Suprapubic skin (tissue), 4 donors: ENCODE measurements around the gene FAM229A. TPM values are rescaled to one million over a fixed set of nuclear protein-coding genes. Genes with fewer than 3 reads are reported as not detected.

ENCODE experiments used
- DNase-seq, 2 donors: peaks; one replicate each; pipeline ENCODE4 v3.0.0-alpha.2; 2019; ENCODE audit warnings: low spot score in 2 of 2
- H3K27ac ChIP-seq: fragments of 200-600 bp; sonication (generic); one replicate; pipeline ENCODE4 v1.5.1; 2019
- H3K27me3 ChIP-seq: fragments of 200-600 bp; sonication (generic); one replicate; pipeline ENCODE4 v1.5.1; 2019
- H3K36me3 ChIP-seq: fragments of 200-600 bp; sonication (generic); one replicate; pipeline ENCODE4 v1.5.1; 2019
- H3K4me1 ChIP-seq: fragments of 200-600 bp; sonication (generic); one replicate; pipeline ENCODE4 v1.5.1; 2019
- H3K4me3 ChIP-seq: fragments of 200-600 bp; sonication (generic); one replicate; pipeline ENCODE4 v1.5.1; 2019; ENCODE audit warnings: mild to moderate bottlenecking
- H3K9me3 ChIP-seq: fragments of 200-600 bp; sonication (generic); one replicate; pipeline ENCODE4 v1.5.1; 2019
- EP300 ChIP-seq: sonication (generic); formaldehyde crosslinking; IDR thresholded peaks from one replicate; pipeline ENCODE4 v1.6.1; 2017; ENCODE audit warnings: antibody characterized with exemption
- POLR2A ChIP-seq, 2 donors: fragments of 450-650 bp; IDR thresholded peaks; one replicate each; pipeline ENCODE4 v1.6.1; 2017; ENCODE audit warnings: antibody characterized with exemption in 2 of 2, mild to moderate bottlenecking in 2 of 2, moderate library complexity in 2 of 2
- POLR2AphosphoS5 ChIP-seq, 3 donors: sonication (generic); formaldehyde crosslinking; IDR thresholded peaks; one replicate each; pipeline ENCODE4 v1.6.1; 2017; ENCODE audit warnings: antibody characterized with exemption in 3 of 3
- WGBS: methylation state at CpG from one replicate; pipeline ENCODE4 v1.1.5; 2018; 5-methylcytosine and 5-hydroxymethylcytosine counted together
- total RNA-seq, 4 donors: library from RNA; depleted of rRNA; stranded (reverse); fragments of >200 nt; gene quantifications; one replicate each; pipeline ENCODE4 v1.1.0, GENCODE V29; 2016
- TF ChIP-seq, protein P1 (sequence below), 2 donors: fragments of 200-600 bp in 1 of 2; fragments of 450-650 bp in 1 of 2; sonication (generic) in 1 of 2; IDR thresholded peaks; one replicate each; pipeline ENCODE4 v1.5.1; 2016 to 2019; ENCODE audit warnings: antibody characterized with exemption in 2 of 2, mild to moderate bottlenecking in 1 of 2, moderate library complexity in 1 of 2

The FAM229A gene
- total RNA-seq, 4 donors from 2014 or later: 4.4 to 41.8 (median 16.3) TPM

- no peak overlapping the region for H3K27ac ChIP-seq
- 76% methylated on average over 1 of the region's 1 CpG for WGBS
- H3K4me1 ChIP-seq: no peaks in the 10 kb centered on the region
- H3K4me3 ChIP-seq: no peak overlapping the region
- H3K9me3 ChIP-seq: no peaks in the 10 kb centered on the region
- DNase-seq: no peak
- H3K27me3 ChIP-seq: no peaks in the 10 kb centered on the region
- H3K36me3 ChIP-seq: peaks cover 86% of the 10 kb centered on the region
- TF ChIP-seq, protein P1, sequence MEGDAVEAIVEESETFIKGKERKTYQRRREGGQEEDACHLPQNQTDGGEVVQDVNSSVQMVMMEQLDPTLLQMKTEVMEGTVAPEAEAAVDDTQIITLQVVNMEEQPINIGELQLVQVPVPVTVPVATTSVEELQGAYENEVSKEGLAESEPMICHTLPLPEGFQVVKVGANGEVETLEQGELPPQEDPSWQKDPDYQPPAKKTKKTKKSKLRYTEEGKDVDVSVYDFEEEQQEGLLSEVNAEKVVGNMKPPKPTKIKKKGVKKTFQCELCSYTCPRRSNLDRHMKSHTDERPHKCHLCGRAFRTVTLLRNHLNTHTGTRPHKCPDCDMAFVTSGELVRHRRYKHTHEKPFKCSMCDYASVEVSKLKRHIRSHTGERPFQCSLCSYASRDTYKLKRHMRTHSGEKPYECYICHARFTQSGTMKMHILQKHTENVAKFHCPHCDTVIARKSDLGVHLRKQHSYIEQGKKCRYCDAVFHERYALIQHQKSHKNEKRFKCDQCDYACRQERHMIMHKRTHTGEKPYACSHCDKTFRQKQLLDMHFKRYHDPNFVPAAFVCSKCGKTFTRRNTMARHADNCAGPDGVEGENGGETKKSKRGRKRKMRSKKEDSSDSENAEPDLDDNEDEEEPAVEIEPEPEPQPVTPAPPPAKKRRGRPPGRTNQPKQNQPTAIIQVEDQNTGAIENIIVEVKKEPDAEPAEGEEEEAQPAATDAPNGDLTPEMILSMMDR (IDR thresholded peaks at IDR 0.05): no peak
Observed at GRCh38 chr1:32373996-32374592, 11.8 kb upstream of the FAM229A start.

- Histone ChIP-seq H3K9me3 (no peaks in the 10 kb centered on the region), H3K36me3 (peaks cover 86% of the 10 kb centered on the region), H3K27me3 (no peaks in the 10 kb centered on the region), H3K4me1 (no peaks in the 10 kb centered on the region), H3K4me3 (no peak overlapping the region), H3K27ac (no peak overlapping the region)
- no peak for TF ChIP-seq POLR2A (IDR thresholded peaks at IDR 0.05)
- no peak for TF ChIP-seq EP300
- TF ChIP-seq, protein P1 (IDR thresholded peaks at IDR 0.05): no peak
- TF ChIP-seq POLR2AphosphoS5 (IDR thresholded peaks at IDR 0.05): no peak
- DNase-seq: no peak
- WGBS: 92% methylated on average over 5 of the region's 5 CpGs
Observed at GRCh38 chr1:32372149-32372756, 10.0 kb upstream of the FAM229A start.

DNA sequence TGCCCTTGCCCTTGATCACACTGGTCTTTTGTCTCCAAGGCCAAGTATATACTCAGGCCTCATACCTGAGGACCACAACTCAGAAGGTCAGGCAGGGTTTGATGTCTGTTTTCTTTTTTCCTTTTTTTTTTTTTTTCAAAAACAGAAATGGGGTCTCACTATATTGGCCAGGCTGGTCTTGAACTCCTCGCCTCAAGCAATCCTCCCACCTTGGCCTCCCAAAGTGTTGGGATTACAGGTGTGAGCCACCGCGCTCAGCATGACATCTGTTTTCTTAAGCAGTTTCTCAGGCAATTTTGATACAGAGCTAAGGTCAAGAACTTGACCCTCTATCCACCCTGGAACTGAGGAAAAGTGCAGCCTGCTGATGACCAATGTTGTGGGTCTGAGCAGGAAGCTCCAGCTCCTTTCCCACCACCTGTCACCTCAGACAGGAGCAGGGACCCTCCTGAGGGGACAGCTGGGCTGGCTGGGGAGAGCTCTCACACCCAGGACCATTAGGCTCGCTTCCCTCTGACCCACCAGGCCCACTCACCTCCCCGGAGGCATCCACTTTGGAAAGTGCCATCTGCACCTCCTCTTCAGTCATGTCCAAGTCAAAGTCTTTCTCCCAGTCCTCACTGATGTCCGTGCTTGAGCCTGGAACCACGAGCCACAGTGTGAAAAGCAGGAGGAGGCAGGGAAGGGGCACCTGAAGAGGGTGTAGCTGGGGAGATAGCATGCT lies 5.8 kb upstream of the FAM229A start:
- Histone ChIP-seq H3K4me1 (no peaks in the 10 kb centered on the region), H3K4me3 (no peak overlapping the region), H3K27me3 (no peaks in the 10 kb centered on the region), H3K27ac (no peak overlapping the region), H3K36me3 (peaks cover 74% of the 10 kb centered on the region), H3K9me3 (no peaks in the 10 kb centered on the region)
- DNase-seq: no peak
- 97% methylated on average over 7 of the region's 7 CpGs for WGBS
- no peak for TF ChIP-seq EP300
- TF ChIP-seq, protein P1 (IDR thresholded peaks at IDR 0.05): no peak
- TF ChIP-seq POLR2AphosphoS5 (IDR thresholded peaks at IDR 0.05): no peak
- no peak for TF ChIP-seq POLR2A (IDR thresholded peaks at IDR 0.05)

DNA sequence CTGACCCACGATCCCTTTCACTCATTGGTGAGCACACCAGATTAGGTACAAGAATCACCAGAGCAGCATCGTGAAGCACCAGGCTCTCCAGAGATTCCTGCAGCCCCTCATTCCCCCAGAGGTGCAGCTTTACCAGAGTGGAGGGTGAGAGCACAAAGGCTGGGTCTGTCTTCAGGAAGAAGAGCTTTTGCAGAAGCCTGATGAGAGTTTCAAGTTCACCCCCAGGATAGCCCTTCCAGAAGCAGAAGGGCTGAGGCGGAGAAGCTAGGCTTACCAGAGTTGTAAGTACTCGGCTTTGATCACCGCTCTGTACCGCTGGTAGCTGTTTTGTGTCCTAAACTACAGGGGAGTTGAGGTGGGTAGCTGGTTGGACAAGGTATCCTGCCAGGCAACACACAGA lies 3.2 kb upstream of the FAM229A start:
- H3K27ac ChIP-seq: no peak overlapping the region
- TF ChIP-seq POLR2AphosphoS5 (IDR thresholded peaks at IDR 0.05) (no peak), POLR2A (IDR thresholded peaks at IDR 0.05) (no peak), EP300 (no peak)
- TF ChIP-seq, protein P1 (IDR thresholded peaks at IDR 0.05): no peak
- no peaks in the 10 kb centered on the region for H3K27me3 ChIP-seq
- DNase-seq: no peak
- no peak overlapping the region for H3K4me3 ChIP-seq
- peaks cover 57% of the 10 kb centered on the region for H3K36me3 ChIP-seq
- H3K9me3 ChIP-seq: no peaks in the 10 kb centered on the region
- WGBS: 85% methylated on average over 6 of the region's 6 CpGs
- H3K4me1 ChIP-seq: peaks cover 18% of the 10 kb centered on the region

DNA sequence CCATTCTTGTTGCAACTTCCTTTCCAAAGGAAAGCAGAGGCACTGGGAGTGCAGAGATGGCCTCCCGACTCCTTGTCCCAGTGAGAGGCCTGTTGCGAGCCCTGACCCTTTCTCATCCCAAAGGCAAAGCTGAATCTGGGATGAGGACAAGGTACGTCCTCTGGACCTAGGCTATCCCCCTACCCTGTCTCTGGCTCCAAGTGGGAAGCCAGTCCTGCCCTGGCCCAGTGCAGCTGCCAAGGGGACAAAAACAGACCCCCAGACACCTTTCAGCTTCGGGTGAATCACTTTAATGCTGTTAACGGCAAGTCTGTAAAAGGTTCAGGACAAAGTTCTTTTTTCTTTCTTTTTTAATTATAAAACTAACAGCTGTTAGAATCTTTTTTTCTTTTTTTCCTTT lies 2.6 kb upstream of the FAM229A start:
- 93% methylated on average over 5 of the region's 5 CpGs for WGBS
- Histone ChIP-seq H3K36me3 (peaks cover 56% of the 10 kb centered on the region), H3K9me3 (no peaks in the 10 kb centered on the region), H3K27ac (no peak overlapping the region), H3K4me3 (no peak overlapping the region), H3K27me3 (no peaks in the 10 kb centered on the region), H3K4me1 (peaks cover 18% of the 10 kb centered on the region)
- no peak for DNase-seq
- no peak for TF ChIP-seq EP300
- TF ChIP-seq, protein P1 (IDR thresholded peaks at IDR 0.05): no peak
- TF ChIP-seq POLR2AphosphoS5 (IDR thresholded peaks at IDR 0.05): no peak
- TF ChIP-seq POLR2A (IDR thresholded peaks at IDR 0.05): no peak
